Measurements from ENCODE around the gene GRID1.
"Not testable (repeated sequence)": the region's sequence is repeated elsewhere in the genome, so short reads cannot be mapped to it uniquely, and the experiment has no call there.

Gene GRID1

DNA sequence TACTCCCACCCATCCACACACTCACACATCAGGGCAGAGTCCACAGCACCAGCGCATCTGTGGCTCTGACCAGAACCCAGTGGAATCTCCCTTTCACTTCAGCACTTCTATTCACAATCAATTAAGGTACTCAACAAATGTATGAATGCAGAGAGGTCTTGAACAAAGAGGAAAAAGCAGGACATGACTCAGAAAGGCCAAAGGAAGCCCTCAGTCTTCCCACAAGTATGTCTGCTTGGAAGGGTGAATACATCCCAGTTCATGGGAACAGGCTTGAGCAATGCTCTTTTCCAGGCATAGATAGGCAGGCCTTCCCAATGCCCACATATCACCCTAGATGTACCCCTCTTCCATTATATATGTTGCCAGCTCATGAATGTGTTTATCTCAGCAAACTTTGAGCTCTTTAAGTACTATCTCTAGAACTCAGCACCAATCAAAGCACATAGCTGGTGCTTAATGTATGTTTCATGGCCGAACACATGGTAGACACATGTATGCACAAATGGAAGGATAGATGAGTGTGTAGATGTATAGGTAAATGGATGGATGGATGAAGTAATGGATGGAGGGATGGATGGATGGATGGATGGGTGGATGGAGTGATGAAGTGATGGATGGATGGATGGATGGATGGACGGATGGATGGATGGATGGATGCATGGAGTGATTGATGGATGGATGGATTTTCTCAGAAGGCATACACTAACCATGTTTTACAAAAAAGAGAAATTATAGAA, 507.6 kb downstream of the GRID1 start:
- Mint-ChIP-seq H3K9me3 (peaks cover 20% of the 10 kb centered on the region), H3K4me1 (ENCODE audit: low read depth) (no peaks in the 10 kb centered on the region), H3K36me3 (ENCODE audit: low read depth) (no peaks in the 10 kb centered on the region), H3K4me3 (no peak overlapping the region), H3K27me3 (no peaks in the 10 kb centered on the region), H3K27ac (no peak overlapping the region)
- intact Hi-C loops (cut with micrococcal nuclease) = no loop called here

- intact Hi-C loops (cut with micrococcal nuclease) = no loop called here
- Mint-ChIP-seq H3K27ac (no peak overlapping the region), H3K9me3 (peaks cover 26% of the 10 kb centered on the region), H3K4me1 (ENCODE audit: low read depth) (no peaks in the 10 kb centered on the region), H3K27me3 (no peaks in the 10 kb centered on the region), H3K4me3 (no peak overlapping the region), H3K36me3 (ENCODE audit: low read depth) (no peaks in the 10 kb centered on the region)
These were observed 508.8 kb downstream of the GRID1 start for GRCh38 chr10:85857791-85858190.

GRCh38 chr10:85857305-85857704, 509.3 kb downstream of the GRID1 start:
- intact Hi-C loops (cut with micrococcal nuclease) = no loop called here
- no peak overlapping the region for H3K4me3 Mint-ChIP-seq

GRCh38 chr10:85851934-85852333, 514.7 kb downstream of the GRID1 start:
- Mint-ChIP-seq H3K27ac (no peak overlapping the region), H3K4me1 (ENCODE audit: low read depth) (no peaks in the 10 kb centered on the region), H3K4me3 (no peak overlapping the region), H3K9me3 (peaks cover 51% of the 10 kb centered on the region), H3K36me3 (ENCODE audit: low read depth) (no peaks in the 10 kb centered on the region), H3K27me3 (no peaks in the 10 kb centered on the region)
- intact Hi-C loops (cut with micrococcal nuclease) = no loop called here

More at GRCh38 chr10:85857305-85857704, 509.3 kb downstream of the GRID1 start:
- no peaks in the 10 kb centered on the region for H3K36me3 Mint-ChIP-seq (ENCODE audit: low read depth)
- H3K9me3 Mint-ChIP-seq = peaks cover 29% of the 10 kb centered on the region
- no peaks in the 10 kb centered on the region for H3K4me1 Mint-ChIP-seq (ENCODE audit: low read depth)
- H3K27me3 Mint-ChIP-seq = no peaks in the 10 kb centered on the region
- no peak overlapping the region for H3K27ac Mint-ChIP-seq

GRCh38 chr10:85851325-85851724, 515.3 kb downstream of the GRID1 start:
- no peaks in the 10 kb centered on the region for H3K36me3 Mint-ChIP-seq (ENCODE audit: low read depth)
- H3K4me1 Mint-ChIP-seq (ENCODE audit: low read depth) = no peaks in the 10 kb centered on the region
- peaks cover 45% of the 10 kb centered on the region for H3K9me3 Mint-ChIP-seq
- H3K27me3 Mint-ChIP-seq = no peaks in the 10 kb centered on the region
- intact Hi-C loops (cut with micrococcal nuclease) = no loop called here
- no peak overlapping the region for H3K27ac Mint-ChIP-seq
- no peak overlapping the region for H3K4me3 Mint-ChIP-seq

- intact Hi-C loops (cut with micrococcal nuclease) = no loop called here
- H3K4me3 Mint-ChIP-seq = no peak overlapping the region
- H3K27ac Mint-ChIP-seq = no peak overlapping the region
- no peaks in the 10 kb centered on the region for H3K4me1 Mint-ChIP-seq (ENCODE audit: low read depth)
- H3K36me3 Mint-ChIP-seq (ENCODE audit: low read depth) = no peaks in the 10 kb centered on the region
- H3K9me3 Mint-ChIP-seq = peaks cover 40% of the 10 kb centered on the region
- no peaks in the 10 kb centered on the region for H3K27me3 Mint-ChIP-seq
These were observed 515.9 kb downstream of the GRID1 start for GRCh38 chr10:85850736-85851135.

DNA sequence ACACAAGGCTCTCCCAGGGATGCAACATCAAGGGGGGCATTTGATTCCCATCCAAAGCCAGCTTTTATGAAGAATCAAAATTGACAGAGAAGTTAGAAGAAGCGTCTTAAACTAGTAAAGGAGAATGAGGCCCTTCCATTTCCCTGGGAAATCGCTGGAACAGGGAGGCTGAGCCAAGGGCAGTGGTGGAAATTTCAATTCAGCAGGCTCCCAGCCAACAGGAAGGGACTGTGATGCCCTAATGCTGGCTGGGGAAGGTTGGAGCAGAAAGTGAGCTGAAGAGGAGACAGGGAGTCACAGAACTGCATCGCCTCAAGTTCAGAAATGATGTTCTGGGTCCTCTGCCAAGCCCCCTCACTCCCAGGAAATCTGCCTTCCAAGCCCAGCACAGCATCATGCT, 517.3 kb downstream of the GRID1 start:
- H3K36me3 Mint-ChIP-seq (ENCODE audit: low read depth) = no peaks in the 10 kb centered on the region
- intact Hi-C loops (cut with micrococcal nuclease) = no loop called here
- no peak overlapping the region for H3K27ac Mint-ChIP-seq
- H3K4me1 Mint-ChIP-seq (ENCODE audit: low read depth) = no peaks in the 10 kb centered on the region
- no peaks in the 10 kb centered on the region for H3K27me3 Mint-ChIP-seq
- H3K4me3 Mint-ChIP-seq = no peak overlapping the region
- H3K9me3 Mint-ChIP-seq = peaks cover 40% of the 10 kb centered on the region

- Mint-ChIP-seq H3K4me1 (ENCODE audit: low read depth) (no peaks in the 10 kb centered on the region), H3K9me3 (peaks cover 40% of the 10 kb centered on the region), H3K4me3 (no peak overlapping the region), H3K27me3 (no peaks in the 10 kb centered on the region), H3K27ac (no peak overlapping the region), H3K36me3 (ENCODE audit: low read depth) (no peaks in the 10 kb centered on the region)
- intact Hi-C loops (cut with micrococcal nuclease) = no loop called here
These were observed 517.8 kb downstream of the GRID1 start for GRCh38 chr10:85848756-85849155.

DNA sequence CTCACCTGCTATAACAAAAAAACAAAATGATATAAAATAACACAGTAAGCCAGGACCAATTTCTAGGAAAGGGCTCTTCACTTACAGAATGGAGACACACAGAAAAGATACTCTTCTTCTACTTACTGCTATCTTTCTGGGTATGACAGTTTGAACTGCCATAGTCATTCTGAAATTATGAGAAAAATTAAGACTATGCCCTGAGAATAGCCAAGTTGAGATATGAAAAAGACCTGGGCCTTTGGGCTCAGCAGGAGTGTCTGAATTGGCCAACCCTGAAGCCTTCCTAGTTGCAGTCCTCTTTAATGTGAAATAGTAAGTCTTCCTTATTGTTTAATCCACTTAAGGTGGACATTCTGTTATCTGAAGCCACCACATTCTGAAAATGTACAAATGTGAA, 519.5 kb downstream of the GRID1 start:
- no peaks in the 10 kb centered on the region for H3K4me1 Mint-ChIP-seq (ENCODE audit: low read depth)
- no peaks in the 10 kb centered on the region for H3K36me3 Mint-ChIP-seq (ENCODE audit: low read depth)
- no peak overlapping the region for H3K4me3 Mint-ChIP-seq
- H3K27me3 Mint-ChIP-seq = no peaks in the 10 kb centered on the region
- intact Hi-C loops (cut with micrococcal nuclease) = no loop called here
- H3K27ac Mint-ChIP-seq = no peak overlapping the region
- H3K9me3 Mint-ChIP-seq = peaks cover 28% of the 10 kb centered on the region

DNA sequence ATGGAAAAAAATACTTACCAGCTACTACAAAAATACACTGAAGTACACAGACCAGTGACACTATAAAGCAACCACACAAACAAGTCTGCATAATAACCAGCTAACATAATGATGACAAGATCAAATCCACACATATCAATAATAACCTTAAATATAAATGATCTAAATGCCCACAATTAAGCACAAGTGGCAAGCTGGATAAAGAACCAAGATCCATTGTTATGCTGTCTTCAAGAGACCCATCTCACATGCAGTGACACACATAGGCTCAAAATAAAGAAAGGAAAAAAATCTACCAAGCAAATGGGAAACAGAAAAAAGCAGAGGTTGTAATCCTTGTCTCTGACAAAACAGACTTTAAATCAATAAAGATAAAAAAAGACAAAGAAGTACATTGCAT, 527.9 kb downstream of the GRID1 start:
- H3K27ac Mint-ChIP-seq; H3K36me3 Mint-ChIP-seq (ENCODE audit: low read depth); H3K27me3 Mint-ChIP-seq; H3K4me1 Mint-ChIP-seq (ENCODE audit: low read depth); H3K4me3 Mint-ChIP-seq; intact Hi-C loops (cut with micrococcal nuclease): not testable (repeated sequence)
- H3K9me3 Mint-ChIP-seq = peaks cover 47% of the 10 kb centered on the region

GRCh38 chr10:85832988-85833387, 533.6 kb downstream of the GRID1 start:
- H3K4me1 Mint-ChIP-seq (ENCODE audit: low read depth) = no peaks in the 10 kb centered on the region
- H3K9me3 Mint-ChIP-seq = peaks cover 51% of the 10 kb centered on the region
- no peak overlapping the region for H3K27ac Mint-ChIP-seq
- intact Hi-C loops (cut with micrococcal nuclease) = no loop called here
- H3K4me3 Mint-ChIP-seq = no peak overlapping the region
- H3K27me3 Mint-ChIP-seq = no peaks in the 10 kb centered on the region
- H3K36me3 Mint-ChIP-seq (ENCODE audit: low read depth) = no peaks in the 10 kb centered on the region

- Mint-ChIP-seq H3K9me3 (peaks cover 51% of the 10 kb centered on the region), H3K27ac (no peak overlapping the region)
These were observed 535.2 kb downstream of the GRID1 start for GRCh38 chr10:85831422-85831821.

GRCh38 chr10:85826377-85826776, 540.2 kb downstream of the GRID1 start:
- Mint-ChIP-seq H3K4me1 (ENCODE audit: low read depth) (no peaks in the 10 kb centered on the region), H3K4me3 (no peak overlapping the region), H3K27ac (no peak overlapping the region), H3K9me3 (peaks cover 46% of the 10 kb centered on the region), H3K27me3 (no peaks in the 10 kb centered on the region), H3K36me3 (ENCODE audit: low read depth) (no peaks in the 10 kb centered on the region)
- intact Hi-C loops (cut with micrococcal nuclease) = no loop called here

More at GRCh38 chr10:85831422-85831821, 535.2 kb downstream of the GRID1 start:
- intact Hi-C loops (cut with micrococcal nuclease) = no loop called here
- Mint-ChIP-seq H3K4me1 (ENCODE audit: low read depth) (no peaks in the 10 kb centered on the region), H3K36me3 (ENCODE audit: low read depth) (no peaks in the 10 kb centered on the region), H3K27me3 (no peaks in the 10 kb centered on the region), H3K4me3 (no peak overlapping the region)

- H3K27me3 Mint-ChIP-seq = no peaks in the 10 kb centered on the region
- H3K27ac Mint-ChIP-seq = no peak overlapping the region
- H3K4me1 Mint-ChIP-seq (ENCODE audit: low read depth) = no peaks in the 10 kb centered on the region
- intact Hi-C loops (cut with micrococcal nuclease) = no loop called here
- H3K9me3 Mint-ChIP-seq = peaks cover 34% of the 10 kb centered on the region
- no peak overlapping the region for H3K4me3 Mint-ChIP-seq
- no peaks in the 10 kb centered on the region for H3K36me3 Mint-ChIP-seq (ENCODE audit: low read depth)
These were observed 555.2 kb downstream of the GRID1 start for GRCh38 chr10:85811405-85811804.

DNA sequence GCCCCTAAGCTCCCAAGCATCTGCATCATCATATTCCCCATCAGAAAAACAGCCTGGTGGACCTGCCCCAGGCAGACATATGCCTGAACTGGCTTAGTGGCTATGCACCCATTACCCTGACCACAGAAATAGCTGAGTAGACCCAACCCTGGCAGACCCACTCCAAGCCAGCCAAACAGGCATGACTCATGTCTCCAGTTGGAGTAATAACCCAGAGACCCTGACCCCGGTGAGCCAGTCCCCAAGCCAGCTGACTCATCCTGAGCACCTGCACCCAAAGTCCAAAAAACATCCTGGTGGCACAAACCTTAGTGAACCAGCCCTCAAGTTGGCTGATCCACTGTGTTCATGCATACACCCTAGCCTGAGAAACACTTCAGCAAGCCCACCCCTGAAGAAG, 555.9 kb downstream of the GRID1 start:
- Mint-ChIP-seq H3K9me3 (peaks cover 34% of the 10 kb centered on the region), H3K4me1 (ENCODE audit: low read depth) (no peaks in the 10 kb centered on the region), H3K27ac (no peak overlapping the region), H3K4me3 (no peak overlapping the region), H3K27me3 (no peaks in the 10 kb centered on the region), H3K36me3 (ENCODE audit: low read depth) (no peaks in the 10 kb centered on the region)
- intact Hi-C loops (cut with micrococcal nuclease) = no loop called here

All from dendritic cell treated with granulocyte-macrophage colony-stimulating factor and Interleukin-4, amounts not matched to agents 40 ng/mL and 50 ng/mL, for 4 days (primary cell).